Prostate gland (tissue), 2 donors: ENCODE results near the gene ARF6.

Experiments used
- POLR2A ChIP-seq: fragments of 450-650 bp; IDR thresholded peaks from one replicate; pipeline ENCODE4 v1.6.1; 2016; ENCODE audit warnings: antibody characterized with exemption, mild to moderate bottlenecking
- POLR2AphosphoS5 ChIP-seq: sonication (generic); formaldehyde crosslinking; IDR thresholded peaks from one replicate; pipeline ENCODE4 v1.6.1; 2017; ENCODE audit warnings: antibody characterized with exemption
- TF ChIP-seq, protein P1 (sequence below), 4 experiments: fragments of 200-600 bp in 2 of 4; fragments of 450-650 bp in 2 of 4; sonication (generic) in 2 of 4; IDR thresholded peaks; 1 replicate in 3 of 4; 2 replicates in 1 of 4; pipeline ENCODE4 v1.5.1; 2016 to 2019; ENCODE audit warnings: antibody characterized with exemption in 4 of 4, mild to moderate bottlenecking in 2 of 4, moderate library complexity in 2 of 4

DNA sequence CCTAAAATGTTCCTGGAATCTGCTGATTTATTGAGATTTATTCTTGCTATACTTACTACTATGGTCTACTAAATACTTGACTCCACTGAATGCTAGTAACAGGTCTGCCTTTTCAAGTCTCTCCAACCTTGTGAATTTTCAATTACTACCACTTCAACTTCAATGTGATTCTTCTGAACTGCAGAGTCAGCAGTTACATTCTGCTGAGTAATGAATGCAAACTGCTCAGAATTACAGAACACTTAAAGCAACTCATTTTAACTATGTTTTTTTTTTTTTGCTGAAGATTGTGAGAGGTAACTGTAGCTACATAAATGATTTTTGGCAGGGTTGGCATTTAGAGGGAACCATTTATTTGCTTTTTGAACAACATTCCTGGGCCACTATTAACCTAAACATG lies 41.8 kb downstream of the ARF6 start:
- TF ChIP-seq, protein P1, sequence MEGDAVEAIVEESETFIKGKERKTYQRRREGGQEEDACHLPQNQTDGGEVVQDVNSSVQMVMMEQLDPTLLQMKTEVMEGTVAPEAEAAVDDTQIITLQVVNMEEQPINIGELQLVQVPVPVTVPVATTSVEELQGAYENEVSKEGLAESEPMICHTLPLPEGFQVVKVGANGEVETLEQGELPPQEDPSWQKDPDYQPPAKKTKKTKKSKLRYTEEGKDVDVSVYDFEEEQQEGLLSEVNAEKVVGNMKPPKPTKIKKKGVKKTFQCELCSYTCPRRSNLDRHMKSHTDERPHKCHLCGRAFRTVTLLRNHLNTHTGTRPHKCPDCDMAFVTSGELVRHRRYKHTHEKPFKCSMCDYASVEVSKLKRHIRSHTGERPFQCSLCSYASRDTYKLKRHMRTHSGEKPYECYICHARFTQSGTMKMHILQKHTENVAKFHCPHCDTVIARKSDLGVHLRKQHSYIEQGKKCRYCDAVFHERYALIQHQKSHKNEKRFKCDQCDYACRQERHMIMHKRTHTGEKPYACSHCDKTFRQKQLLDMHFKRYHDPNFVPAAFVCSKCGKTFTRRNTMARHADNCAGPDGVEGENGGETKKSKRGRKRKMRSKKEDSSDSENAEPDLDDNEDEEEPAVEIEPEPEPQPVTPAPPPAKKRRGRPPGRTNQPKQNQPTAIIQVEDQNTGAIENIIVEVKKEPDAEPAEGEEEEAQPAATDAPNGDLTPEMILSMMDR (IDR thresholded peaks at IDR 0.05), result no peak
- TF ChIP-seq POLR2AphosphoS5, result no peak
- no peak for TF ChIP-seq POLR2A
